ENCODE data around the gene DTX3L. TPM values are rescaled to one million over a fixed set of nuclear protein-coding genes. Genes with fewer than 3 reads are reported as not detected.

The DTX3L gene
- total and polyA plus RNA-seq, 2 of the 13 experiments (the other 11 are each of a cell fraction or from before 2014, with no cell fraction given) = 2.5 to 10.9 TPM

- peak; percentile 20; the same call in 1 of the 2 replicates for TF ChIP-seq ELF3 (CRISPR knock-in tag; IDR thresholded peaks at IDR 0.05)
- TF ChIP-seq DNMT3B (CRISPR knock-in tag; conservative IDR thresholded peaks at IDR 0.05) = no peak
- TF ChIP-seq ZNF136 (CRISPR knock-in tag; IDR thresholded peaks at IDR 0.05; ENCODE audit: low read depth) = peak; percentile 84; the same call in 1 of the 2 replicates
- no peak for TF ChIP-seq NFIC (IDR thresholded peaks at IDR 0.05; ENCODE audit: low read length)
- peak; percentile 80; the same call in 1 of the 2 replicates for TF ChIP-seq HES4 (CRISPR knock-in tag; IDR thresholded peaks at IDR 0.05; ENCODE audit: borderline replicate concordance)
- TF ChIP-seq ZNF12 (CRISPR knock-in tag; IDR thresholded peaks at IDR 0.05) = peak; percentile 73
- TF ChIP-seq ZBTB38 (CRISPR knock-in tag; IDR thresholded peaks at IDR 0.05) = peak; percentile 56; the same call in 1 of the 2 replicates
- no peak; the same call in 1 of the 2 replicates for TF ChIP-seq SALL2 (CRISPR knock-in tag; IDR thresholded peaks at IDR 0.05)
- TF ChIP-seq MAFK (conservative IDR thresholded peaks at IDR 0.05 in 1 of 2, IDR thresholded peaks at IDR 0.05 in 1 of 2; ENCODE audit: low read length in 2 of 2) = 0 out of 4 replicates have a peak, but pooled peaks of 1 of the 2 experiments have one; percentile 28
- TF ChIP-seq ZNF30 (CRISPR knock-in tag; IDR thresholded peaks at IDR 0.05) = no peak
- no peak for TF ChIP-seq SP1 (IDR thresholded peaks at IDR 0.05)
- TF ChIP-seq SP1 (CRISPR knock-in tag; IDR thresholded peaks at IDR 0.05) = no peak
- TF ChIP-seq SRY (CRISPR knock-in tag; IDR thresholded peaks at IDR 0.05) = peak; percentile 90
- peak; percentile 85 for TF ChIP-seq NRL (CRISPR knock-in tag; IDR thresholded peaks at IDR 0.05; ENCODE audit: borderline replicate concordance)
- TF ChIP-seq E2F2 (CRISPR knock-in tag; IDR thresholded peaks at IDR 0.05; ENCODE audit: borderline replicate concordance) = no peak
- TF ChIP-seq ZFX (CRISPR knock-in tag; IDR thresholded peaks at IDR 0.05; ENCODE audit: low read depth) = peak; percentile 87
- no peak for TF ChIP-seq MED13 (CRISPR knock-in tag; IDR thresholded peaks at IDR 0.05)
- TF ChIP-seq ZFP36 (IDR thresholded peaks at IDR 0.05; ENCODE audit: borderline replicate concordance, low read depth, low read length, partially characterized antibody) = no peak
- TF ChIP-seq MIER2 (CRISPR knock-in tag; IDR thresholded peaks at IDR 0.05) = no peak
- TF ChIP-seq SP2 (CRISPR knock-in tag; IDR thresholded peaks at IDR 0.05) = peak; percentile 39; the same call in 1 of the 2 replicates
- TF ChIP-seq PAWR (CRISPR knock-in tag; IDR thresholded peaks at IDR 0.05; ENCODE audit: borderline replicate concordance) = peak; percentile 79; the same call in 1 of the 2 replicates
- TF ChIP-seq ZGPAT (CRISPR knock-in tag; IDR thresholded peaks at IDR 0.05) = peak; percentile 86
- TF ChIP-seq KDM2A (CRISPR knock-in tag; IDR thresholded peaks at IDR 0.05; ENCODE audit: borderline replicate concordance, low read depth) = peak; percentile 90
- TF ChIP-seq ZNF549 (CRISPR knock-in tag; IDR thresholded peaks at IDR 0.05) = no peak
- no peak for TF ChIP-seq PAF1 (CRISPR knock-in tag; IDR thresholded peaks at IDR 0.05)
- TF ChIP-seq ZNF629 (CRISPR knock-in tag; conservative IDR thresholded peaks at IDR 0.05) = no peak
- TF ChIP-seq REPIN1 (CRISPR knock-in tag; IDR thresholded peaks at IDR 0.05; ENCODE audit: borderline replicate concordance, low read depth) = peak; percentile 76; the same call in 1 of the 2 replicates
- TF ChIP-seq NKX3-1 (CRISPR knock-in tag; IDR thresholded peaks at IDR 0.05) = peak; percentile 57; the same call in 1 of the 2 replicates
- peak; percentile 59; the same call in 1 of the 2 replicates for TF ChIP-seq ZNF670 (CRISPR knock-in tag; IDR thresholded peaks at IDR 0.05; ENCODE audit: borderline replicate concordance)
- TF ChIP-seq ZNF572 (CRISPR knock-in tag; IDR thresholded peaks at IDR 0.05) = 0 out of 2 replicates have a peak, but pooled peaks have one; percentile 29
- TF ChIP-seq RFXANK (CRISPR knock-in tag; IDR thresholded peaks at IDR 0.05) = no peak
Observed at GRCh38 chr3:122564155-122564912, at the start of gene DTX3L, which contains the start of gene PARP9 (continued).

Measured in HepG2 (cell line).